Prostate gland (tissue), 2 donors: ENCODE measurements around the gene PCCB.

ENCODE experiments used
- CTCF ChIP-seq, 4 experiments: fragments of 200-600 bp in 2 of 4; fragments of 450-650 bp in 2 of 4; sonication (generic) in 2 of 4; IDR thresholded peaks; 1 replicate in 3 of 4; 2 replicates in 1 of 4; pipeline ENCODE4 v1.5.1; 2016 to 2019; ENCODE audit warnings: antibody characterized with exemption in 4 of 4, mild to moderate bottlenecking in 2 of 4, moderate library complexity in 2 of 4
- POLR2A ChIP-seq: fragments of 450-650 bp; IDR thresholded peaks from one replicate; pipeline ENCODE4 v1.6.1; 2016; ENCODE audit warnings: antibody characterized with exemption, mild to moderate bottlenecking
- POLR2AphosphoS5 ChIP-seq: sonication (generic); formaldehyde crosslinking; IDR thresholded peaks from one replicate; pipeline ENCODE4 v1.6.1; 2017; ENCODE audit warnings: antibody characterized with exemption

GRCh38 chr3:136336329-136337100 is 86.4 kb downstream of the PCCB start:
- no peak for TF ChIP-seq CTCF (IDR thresholded peaks at IDR 0.05)
- no peak for TF ChIP-seq POLR2AphosphoS5
- TF ChIP-seq POLR2A = no peak
